ENCODE data around the gene LAMTOR3. TPM values are rescaled to one million over a fixed set of nuclear protein-coding genes. Genes with fewer than 3 reads are reported as not detected.

LAMTOR3 gene
- total RNA-seq, 3 donors from 2014 or later (not counting 1 experiment from before 2014, with no cell fraction given) = 18.1 to 29.9 (median 25.9) TPM

DNA sequence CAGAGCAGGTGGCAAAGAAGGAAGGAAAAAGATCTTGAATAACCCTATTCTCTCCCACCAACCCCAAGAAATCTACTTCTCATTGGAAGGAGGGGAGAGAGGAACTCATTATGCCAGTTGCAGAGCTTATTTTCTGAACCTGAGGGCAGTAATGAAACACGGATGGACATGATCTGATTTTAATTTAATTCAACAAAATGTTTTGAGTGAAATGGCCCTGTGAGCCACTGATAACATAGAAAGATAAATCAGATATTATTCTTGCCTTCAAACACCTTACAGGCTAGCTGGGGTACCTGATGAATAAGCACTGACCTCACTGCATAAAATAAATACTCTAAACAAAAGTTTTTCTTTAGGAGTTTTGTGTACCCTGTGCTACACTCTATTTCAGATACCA is 47.3 kb downstream of the LAMTOR3 start:
- TF ChIP-seq, protein P1, sequence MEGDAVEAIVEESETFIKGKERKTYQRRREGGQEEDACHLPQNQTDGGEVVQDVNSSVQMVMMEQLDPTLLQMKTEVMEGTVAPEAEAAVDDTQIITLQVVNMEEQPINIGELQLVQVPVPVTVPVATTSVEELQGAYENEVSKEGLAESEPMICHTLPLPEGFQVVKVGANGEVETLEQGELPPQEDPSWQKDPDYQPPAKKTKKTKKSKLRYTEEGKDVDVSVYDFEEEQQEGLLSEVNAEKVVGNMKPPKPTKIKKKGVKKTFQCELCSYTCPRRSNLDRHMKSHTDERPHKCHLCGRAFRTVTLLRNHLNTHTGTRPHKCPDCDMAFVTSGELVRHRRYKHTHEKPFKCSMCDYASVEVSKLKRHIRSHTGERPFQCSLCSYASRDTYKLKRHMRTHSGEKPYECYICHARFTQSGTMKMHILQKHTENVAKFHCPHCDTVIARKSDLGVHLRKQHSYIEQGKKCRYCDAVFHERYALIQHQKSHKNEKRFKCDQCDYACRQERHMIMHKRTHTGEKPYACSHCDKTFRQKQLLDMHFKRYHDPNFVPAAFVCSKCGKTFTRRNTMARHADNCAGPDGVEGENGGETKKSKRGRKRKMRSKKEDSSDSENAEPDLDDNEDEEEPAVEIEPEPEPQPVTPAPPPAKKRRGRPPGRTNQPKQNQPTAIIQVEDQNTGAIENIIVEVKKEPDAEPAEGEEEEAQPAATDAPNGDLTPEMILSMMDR (IDR thresholded peaks at IDR 0.05) = no peak
- H3K36me3 Mint-ChIP-seq = no peaks in the 10 kb centered on the region
- no peak overlapping the region for H3K27ac Mint-ChIP-seq
- Histone ChIP-seq H3K9me3 (ENCODE audit: control insufficient read depth, insufficient read depth, low read length) (no peaks in the 10 kb centered on the region), H3K36me3 (ENCODE audit: control insufficient read depth, insufficient read depth, low read length) (no peaks in the 10 kb centered on the region), H3K27ac (ENCODE audit: low read length) (no peak overlapping the region), H3K4me1 (ENCODE audit: control insufficient read depth, insufficient read depth, low read length) (no peaks in the 10 kb centered on the region), H3K27me3 (ENCODE audit: control insufficient read depth, insufficient read depth, low read length) (no peaks in the 10 kb centered on the region), H3K4me3 (ENCODE audit: low read length) (no peak overlapping the region)
- no peaks in the 10 kb centered on the region for H3K9me3 Mint-ChIP-seq
- intact Hi-C loops (cut with micrococcal nuclease) = no loop called here
- 67% methylated on average over 1 of the region's 1 CpG for WGBS (ENCODE audit: insufficient coverage)
- DNase-seq (no peak), ATAC-seq (no peak)
- no peaks in the 10 kb centered on the region for H3K27me3 Mint-ChIP-seq (ENCODE audit: low read depth in 2 of 2)
- H3K4me1 Mint-ChIP-seq = no peaks in the 10 kb centered on the region
- no peak overlapping the region for H3K4me3 Mint-ChIP-seq

DNA sequence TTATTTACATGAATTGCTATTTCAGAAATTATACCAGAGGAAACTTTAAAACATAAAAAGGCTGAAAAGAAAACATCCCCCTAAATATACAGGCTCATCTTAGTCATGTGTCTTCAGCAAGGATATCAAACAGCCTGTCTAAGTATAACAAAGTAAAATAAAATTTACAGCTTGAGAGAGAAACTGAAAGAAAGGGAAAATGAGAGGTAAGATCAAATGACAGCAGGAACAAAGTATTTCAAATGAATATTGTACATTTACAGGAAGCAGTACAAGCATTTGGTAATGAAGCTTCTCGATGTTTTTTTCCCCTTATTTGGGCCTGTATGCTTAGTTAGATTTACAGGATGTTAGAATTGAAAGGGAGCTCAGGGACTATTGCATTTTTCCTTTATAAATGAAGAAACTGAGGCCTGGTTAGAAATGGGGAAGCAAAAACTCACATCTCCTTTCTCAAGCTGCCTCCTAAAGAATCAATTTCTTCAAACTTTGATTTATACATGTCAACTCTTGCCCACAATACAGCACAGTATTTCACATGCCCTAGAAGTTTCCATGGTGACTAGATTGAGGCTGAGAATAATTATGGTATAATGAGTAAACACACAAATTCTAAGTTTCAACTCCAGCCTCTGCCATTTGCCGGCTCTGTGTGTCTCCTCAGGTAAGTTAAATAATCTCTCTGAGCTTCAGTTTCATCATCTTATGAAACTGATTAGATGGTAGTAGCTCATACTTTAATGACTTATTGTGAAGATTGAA is 48.3 kb downstream of the LAMTOR3 start:
- no peak overlapping the region for H3K27ac Mint-ChIP-seq

DNA sequence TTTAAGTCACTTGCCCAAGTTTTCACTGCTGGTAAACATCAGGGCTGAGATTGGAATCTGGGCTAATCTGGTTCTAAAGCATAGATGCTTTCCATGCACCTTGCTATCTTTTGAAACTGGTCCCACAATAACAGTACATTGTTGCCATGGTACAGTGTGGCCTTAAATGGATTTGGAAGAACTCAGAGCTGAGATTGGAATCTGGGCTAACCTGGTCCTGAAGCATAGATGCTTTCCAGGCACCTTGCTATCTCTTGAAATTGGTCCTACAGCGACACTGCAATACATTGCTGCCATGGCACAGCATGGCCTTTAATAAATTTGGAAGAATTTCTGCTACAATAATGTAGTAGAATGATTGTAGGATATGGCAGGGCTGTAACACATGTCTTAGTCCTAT is 49.0 kb downstream of the LAMTOR3 start:
- Histone ChIP-seq H3K36me3 (ENCODE audit: control insufficient read depth, insufficient read depth, low read length) (peaks cover 4% of the 10 kb centered on the region), H3K4me3 (ENCODE audit: low read length) (no peak overlapping the region), H3K4me1 (ENCODE audit: control insufficient read depth, insufficient read depth, low read length) (no peaks in the 10 kb centered on the region), H3K27ac (ENCODE audit: low read length) (no peak overlapping the region), H3K27me3 (ENCODE audit: control insufficient read depth, insufficient read depth, low read length) (no peaks in the 10 kb centered on the region), H3K9me3 (ENCODE audit: control insufficient read depth, insufficient read depth, low read length) (no peaks in the 10 kb centered on the region)
- WGBS (ENCODE audit: insufficient coverage) = 100% methylated on average over 1 of the region's 1 CpG
- no peaks in the 10 kb centered on the region for H3K4me1 Mint-ChIP-seq
- TF ChIP-seq, protein P1 (IDR thresholded peaks at IDR 0.05) = no peak
- no peak for ATAC-seq
- H3K27me3 Mint-ChIP-seq (ENCODE audit: low read depth in 2 of 2) = no peaks in the 10 kb centered on the region
- no peak for DNase-seq
- H3K27ac Mint-ChIP-seq = no peak overlapping the region
- no peak overlapping the region for H3K4me3 Mint-ChIP-seq
- H3K9me3 Mint-ChIP-seq = no peaks in the 10 kb centered on the region
- intact Hi-C loops (cut with micrococcal nuclease) = no loop called here
- H3K36me3 Mint-ChIP-seq = no peaks in the 10 kb centered on the region

More for the DNA sequence above, 48.3 kb downstream of the LAMTOR3 start:
- intact Hi-C loops (cut with micrococcal nuclease) = no loop called here
- Histone ChIP-seq H3K4me3 (ENCODE audit: low read length) (no peak overlapping the region), H3K27ac (ENCODE audit: low read length) (no peak overlapping the region), H3K36me3 (ENCODE audit: control insufficient read depth, insufficient read depth, low read length) (peaks cover 4% of the 10 kb centered on the region), H3K4me1 (ENCODE audit: control insufficient read depth, insufficient read depth, low read length) (no peaks in the 10 kb centered on the region), H3K9me3 (ENCODE audit: control insufficient read depth, insufficient read depth, low read length) (no peaks in the 10 kb centered on the region), H3K27me3 (ENCODE audit: control insufficient read depth, insufficient read depth, low read length) (no peaks in the 10 kb centered on the region)
- DNase-seq (peak in 1 of 2 donors; percentile 32), ATAC-seq (no peak)
- TF ChIP-seq, protein P1 (IDR thresholded peaks at IDR 0.05) = no peak
- Mint-ChIP-seq H3K27me3 (ENCODE audit: low read depth in 2 of 2) (no peaks in the 10 kb centered on the region), H3K4me1 (no peaks in the 10 kb centered on the region), H3K4me3 (no peak overlapping the region), H3K36me3 (no peaks in the 10 kb centered on the region), H3K9me3 (no peaks in the 10 kb centered on the region)
- WGBS (ENCODE audit: insufficient coverage) = 14% methylated on average over 1 of the region's 2 CpGs

DNA sequence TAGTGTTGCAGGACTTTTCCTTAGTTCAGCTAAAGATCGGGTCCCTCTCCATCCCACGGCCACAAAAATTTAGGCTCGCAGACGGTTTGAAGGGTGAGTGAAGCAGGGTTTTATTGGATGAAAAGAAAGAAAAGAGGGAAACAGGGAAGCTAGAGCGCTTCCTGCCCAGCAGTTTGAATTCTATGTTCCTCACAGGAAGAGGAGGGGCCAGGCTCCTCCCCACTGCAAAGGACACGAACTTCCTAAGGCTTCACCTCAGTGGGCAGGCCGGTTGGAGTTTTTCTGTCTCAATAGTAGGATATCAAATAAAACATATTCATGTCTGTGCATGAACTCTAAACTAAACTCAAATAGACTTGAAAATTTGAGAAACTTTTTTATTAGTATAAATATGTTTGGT is 50.2 kb downstream of the LAMTOR3 start:
- H3K27me3 Mint-ChIP-seq (ENCODE audit: low read depth in 2 of 2) = no peaks in the 10 kb centered on the region
- Histone ChIP-seq H3K9me3 (ENCODE audit: control insufficient read depth, insufficient read depth, low read length) (no peaks in the 10 kb centered on the region), H3K36me3 (ENCODE audit: control insufficient read depth, insufficient read depth, low read length) (peaks cover 4% of the 10 kb centered on the region), H3K4me1 (ENCODE audit: control insufficient read depth, insufficient read depth, low read length) (no peaks in the 10 kb centered on the region), H3K4me3 (ENCODE audit: low read length) (no peak overlapping the region), H3K27me3 (ENCODE audit: control insufficient read depth, insufficient read depth, low read length) (no peaks in the 10 kb centered on the region), H3K27ac (ENCODE audit: low read length) (no peak overlapping the region)
- H3K27ac Mint-ChIP-seq = no peak overlapping the region
- no peak for DNase-seq
- no peaks in the 10 kb centered on the region for H3K4me1 Mint-ChIP-seq
- TF ChIP-seq, protein P1 (IDR thresholded peaks at IDR 0.05) = no peak
- no peak overlapping the region for H3K4me3 Mint-ChIP-seq
- ATAC-seq = no peak
- H3K9me3 Mint-ChIP-seq = no peaks in the 10 kb centered on the region
- 98% methylated on average over 5 of the region's 7 CpGs for WGBS (ENCODE audit: insufficient coverage)
- intact Hi-C loops (cut with micrococcal nuclease) = no loop called here
- no peaks in the 10 kb centered on the region for H3K36me3 Mint-ChIP-seq

Data from natural killer cell (primary cell).